SK-N-SH (cell line): ENCODE measurements around the gene PNKP.

Source experiments
- EP300 ChIP-seq, 2 experiments: IDR thresholded peaks; 2 replicates each; pipeline versions ENCODE4 v1.4.0 to v1.6.1; 2012; ENCODE audit warnings: borderline replicate concordance in 1 of 2, low read depth in 1 of 2, low read length in 1 of 2
- FOXM1 ChIP-seq: IDR thresholded peaks from 2 replicates; pipeline ENCODE4 v1.4.0; 2012; ENCODE audit warnings: low read depth, mild to moderate bottlenecking
- GABPA ChIP-seq: IDR thresholded peaks from 2 replicates; pipeline ENCODE4 v1.4.0; 2012; ENCODE audit warnings: low read depth, mild to moderate bottlenecking
- NRF1 ChIP-seq: IDR thresholded peaks from 2 replicates; pipeline ENCODE4 v1.6.1; 2012; ENCODE audit warnings: low read depth, mild to moderate bottlenecking, low read length
- POLR2AphosphoS5 ChIP-seq: IDR thresholded peaks from 2 replicates; pipeline ENCODE4 v1.6.1; 2012; ENCODE audit warnings: low read depth, low read length
- RAD21 ChIP-seq: IDR thresholded peaks from 2 replicates; pipeline ENCODE4 v1.6.1; 2012; ENCODE audit warnings: mild to moderate bottlenecking, low read length
- TCF12 ChIP-seq: IDR thresholded peaks from 2 replicates; pipeline ENCODE4 v1.4.0; 2012
- TF ChIP-seq, protein P1 (sequence below): IDR thresholded peaks from 2 replicates; pipeline ENCODE4; 2012
- TF ChIP-seq, protein P2 (sequence below): fragments of 200-600 bp; sonication (generic); IDR thresholded peaks from 2 replicates; pipeline ENCODE4 v1.6.1; 2017; ENCODE audit warnings: antibody characterized with exemption, mild to moderate bottlenecking, moderate library complexity
- TF ChIP-seq, protein P3 (sequence below): IDR thresholded peaks from 2 replicates; pipeline ENCODE4 v1.4.0; 2012; ENCODE audit warnings: low read depth
- TF ChIP-seq, protein P4 (sequence below): IDR thresholded peaks from 2 replicates; pipeline ENCODE4 v1.6.1; 2012; ENCODE audit warnings: mild to moderate bottlenecking, low read depth, low read length, moderate library complexity

DNA sequence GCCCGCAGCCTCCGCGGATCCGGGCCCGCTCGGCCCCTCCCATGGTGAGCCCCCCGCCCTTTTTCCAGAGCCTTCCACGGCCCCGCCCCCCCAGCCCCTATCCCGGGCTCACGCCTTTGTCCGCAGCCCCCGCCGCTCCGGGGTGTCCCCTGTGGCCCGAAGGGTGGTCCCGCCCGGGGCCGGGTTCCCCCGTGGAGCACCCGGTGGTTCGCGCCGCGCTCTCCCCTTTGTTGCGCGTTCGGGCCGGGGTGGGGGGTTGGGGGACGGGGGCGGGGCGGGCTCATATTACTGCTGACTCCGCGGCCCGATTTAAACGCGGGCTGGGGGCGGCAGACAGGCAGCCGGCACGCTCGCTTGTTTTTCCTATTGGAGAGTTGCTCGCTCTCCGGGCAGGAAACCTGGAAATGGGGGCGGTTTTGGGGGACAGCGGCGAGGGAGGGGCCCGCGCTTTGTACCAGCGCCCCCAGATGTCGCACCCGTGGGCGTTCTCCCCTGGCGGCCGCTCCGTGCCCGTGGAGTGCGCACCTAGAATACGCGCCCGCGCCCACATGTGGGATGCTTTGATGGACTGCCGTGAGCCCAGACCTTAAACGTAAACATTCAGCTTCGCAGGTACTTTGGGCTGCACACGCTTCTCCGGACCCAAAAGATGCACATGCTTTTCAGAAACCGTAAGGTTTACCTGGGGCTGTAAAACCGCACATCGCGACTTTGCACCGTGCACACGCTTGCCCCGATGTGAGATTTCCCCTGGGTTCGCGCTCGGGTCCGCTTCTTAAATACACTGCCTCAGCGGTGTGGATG is 15.7 kb downstream of the PNKP start:
- no peak for TF ChIP-seq RAD21
- TF ChIP-seq, protein P1, sequence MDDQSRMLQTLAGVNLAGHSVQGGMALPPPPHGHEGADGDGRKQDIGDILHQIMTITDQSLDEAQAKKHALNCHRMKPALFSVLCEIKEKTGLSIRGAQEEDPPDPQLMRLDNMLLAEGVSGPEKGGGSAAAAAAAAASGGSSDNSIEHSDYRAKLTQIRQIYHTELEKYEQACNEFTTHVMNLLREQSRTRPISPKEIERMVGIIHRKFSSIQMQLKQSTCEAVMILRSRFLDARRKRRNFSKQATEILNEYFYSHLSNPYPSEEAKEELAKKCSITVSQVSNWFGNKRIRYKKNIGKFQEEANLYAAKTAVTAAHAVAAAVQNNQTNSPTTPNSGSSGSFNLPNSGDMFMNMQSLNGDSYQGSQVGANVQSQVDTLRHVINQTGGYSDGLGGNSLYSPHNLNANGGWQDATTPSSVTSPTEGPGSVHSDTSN = no peak
- no peak for TF ChIP-seq NRF1
- TF ChIP-seq, protein P2, sequence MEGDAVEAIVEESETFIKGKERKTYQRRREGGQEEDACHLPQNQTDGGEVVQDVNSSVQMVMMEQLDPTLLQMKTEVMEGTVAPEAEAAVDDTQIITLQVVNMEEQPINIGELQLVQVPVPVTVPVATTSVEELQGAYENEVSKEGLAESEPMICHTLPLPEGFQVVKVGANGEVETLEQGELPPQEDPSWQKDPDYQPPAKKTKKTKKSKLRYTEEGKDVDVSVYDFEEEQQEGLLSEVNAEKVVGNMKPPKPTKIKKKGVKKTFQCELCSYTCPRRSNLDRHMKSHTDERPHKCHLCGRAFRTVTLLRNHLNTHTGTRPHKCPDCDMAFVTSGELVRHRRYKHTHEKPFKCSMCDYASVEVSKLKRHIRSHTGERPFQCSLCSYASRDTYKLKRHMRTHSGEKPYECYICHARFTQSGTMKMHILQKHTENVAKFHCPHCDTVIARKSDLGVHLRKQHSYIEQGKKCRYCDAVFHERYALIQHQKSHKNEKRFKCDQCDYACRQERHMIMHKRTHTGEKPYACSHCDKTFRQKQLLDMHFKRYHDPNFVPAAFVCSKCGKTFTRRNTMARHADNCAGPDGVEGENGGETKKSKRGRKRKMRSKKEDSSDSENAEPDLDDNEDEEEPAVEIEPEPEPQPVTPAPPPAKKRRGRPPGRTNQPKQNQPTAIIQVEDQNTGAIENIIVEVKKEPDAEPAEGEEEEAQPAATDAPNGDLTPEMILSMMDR = no peak
- TF ChIP-seq GABPA = no peak
- no peak for TF ChIP-seq FOXM1
- TF ChIP-seq, protein P3, sequence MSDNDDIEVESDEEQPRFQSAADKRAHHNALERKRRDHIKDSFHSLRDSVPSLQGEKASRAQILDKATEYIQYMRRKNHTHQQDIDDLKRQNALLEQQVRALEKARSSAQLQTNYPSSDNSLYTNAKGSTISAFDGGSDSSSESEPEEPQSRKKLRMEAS = no peak
- TF ChIP-seq EP300 (IDR thresholded peaks at IDR 0.05; ENCODE audit: borderline replicate concordance in 1 of 2, low read depth in 1 of 2, low read length in 1 of 2) = no peak
- no peak for TF ChIP-seq TCF12
- TF ChIP-seq POLR2AphosphoS5 = no peak
- TF ChIP-seq, protein P4, sequence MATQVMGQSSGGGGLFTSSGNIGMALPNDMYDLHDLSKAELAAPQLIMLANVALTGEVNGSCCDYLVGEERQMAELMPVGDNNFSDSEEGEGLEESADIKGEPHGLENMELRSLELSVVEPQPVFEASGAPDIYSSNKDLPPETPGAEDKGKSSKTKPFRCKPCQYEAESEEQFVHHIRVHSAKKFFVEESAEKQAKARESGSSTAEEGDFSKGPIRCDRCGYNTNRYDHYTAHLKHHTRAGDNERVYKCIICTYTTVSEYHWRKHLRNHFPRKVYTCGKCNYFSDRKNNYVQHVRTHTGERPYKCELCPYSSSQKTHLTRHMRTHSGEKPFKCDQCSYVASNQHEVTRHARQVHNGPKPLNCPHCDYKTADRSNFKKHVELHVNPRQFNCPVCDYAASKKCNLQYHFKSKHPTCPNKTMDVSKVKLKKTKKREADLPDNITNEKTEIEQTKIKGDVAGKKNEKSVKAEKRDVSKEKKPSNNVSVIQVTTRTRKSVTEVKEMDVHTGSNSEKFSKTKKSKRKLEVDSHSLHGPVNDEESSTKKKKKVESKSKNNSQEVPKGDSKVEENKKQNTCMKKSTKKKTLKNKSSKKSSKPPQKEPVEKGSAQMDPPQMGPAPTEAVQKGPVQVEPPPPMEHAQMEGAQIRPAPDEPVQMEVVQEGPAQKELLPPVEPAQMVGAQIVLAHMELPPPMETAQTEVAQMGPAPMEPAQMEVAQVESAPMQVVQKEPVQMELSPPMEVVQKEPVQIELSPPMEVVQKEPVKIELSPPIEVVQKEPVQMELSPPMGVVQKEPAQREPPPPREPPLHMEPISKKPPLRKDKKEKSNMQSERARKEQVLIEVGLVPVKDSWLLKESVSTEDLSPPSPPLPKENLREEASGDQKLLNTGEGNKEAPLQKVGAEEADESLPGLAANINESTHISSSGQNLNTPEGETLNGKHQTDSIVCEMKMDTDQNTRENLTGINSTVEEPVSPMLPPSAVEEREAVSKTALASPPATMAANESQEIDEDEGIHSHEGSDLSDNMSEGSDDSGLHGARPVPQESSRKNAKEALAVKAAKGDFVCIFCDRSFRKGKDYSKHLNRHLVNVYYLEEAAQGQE = no peak
